Measurements from ENCODE around the gene PCDHB9. TPM values are rescaled to one million over a fixed set of nuclear protein-coding genes. Genes with fewer than 3 reads are reported as not detected.
A peak's percentile ranks its signal among the peaks of the same experiment; 100 is the strongest.
"Not testable (repeated sequence)": the region's sequence is repeated elsewhere in the genome, so short reads cannot be mapped to it uniquely, and the experiment has no call there.

PCDHB9 gene
- total RNA-seq, 3 donors from 2014 or later, result 2.2 to 4.6 (median 4.1) TPM

DNA sequence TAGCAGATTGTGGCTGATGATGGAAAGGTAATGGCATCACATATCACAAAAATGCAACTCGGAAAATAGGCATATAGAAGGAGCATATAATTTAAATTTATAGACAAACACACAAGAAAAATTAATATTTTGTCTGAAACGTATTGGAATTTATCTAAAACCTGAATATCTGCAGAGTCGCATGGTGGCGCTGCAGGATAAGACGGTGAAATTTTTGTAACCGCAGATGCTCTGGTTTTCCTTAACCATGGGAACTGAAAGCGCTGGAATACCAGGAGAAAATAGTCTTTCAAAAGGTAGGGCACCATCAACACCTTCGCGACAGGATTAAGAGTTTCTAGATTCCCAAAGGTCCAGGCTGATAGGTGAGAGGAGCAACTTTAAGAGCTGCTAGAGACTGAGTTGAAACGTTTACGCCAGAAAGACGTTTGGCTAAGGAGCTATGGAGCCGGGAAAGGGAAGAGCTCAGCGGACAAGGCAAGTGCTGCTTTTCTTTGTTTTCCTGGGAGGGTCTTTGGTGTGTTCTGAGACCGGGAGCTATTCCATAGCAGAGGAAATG, 47.2 kb downstream of the PCDHB9 start:
- no peak for DNase-seq (ENCODE audit: low spot score in 2 of 2)
- intact Hi-C loops (cut with DNase I; ENCODE audit: low total_unique reads), result no loop called here
- no peaks in the 10 kb centered on the region for H3K36me3 ChIP-seq
- peaks cover 75 to 91% of the 10 kb centered on the region in 2 donors for H3K9me3 ChIP-seq
- no peak overlapping the region for H3K27ac ChIP-seq
- no peaks in the 10 kb centered on the region for H3K27me3 ChIP-seq
- TF ChIP-seq POLR2A (IDR thresholded peaks at IDR 0.05) (no peak), POLR2AphosphoS5 (IDR thresholded peaks at IDR 0.05) (no peak)
- TF ChIP-seq, protein P1, sequence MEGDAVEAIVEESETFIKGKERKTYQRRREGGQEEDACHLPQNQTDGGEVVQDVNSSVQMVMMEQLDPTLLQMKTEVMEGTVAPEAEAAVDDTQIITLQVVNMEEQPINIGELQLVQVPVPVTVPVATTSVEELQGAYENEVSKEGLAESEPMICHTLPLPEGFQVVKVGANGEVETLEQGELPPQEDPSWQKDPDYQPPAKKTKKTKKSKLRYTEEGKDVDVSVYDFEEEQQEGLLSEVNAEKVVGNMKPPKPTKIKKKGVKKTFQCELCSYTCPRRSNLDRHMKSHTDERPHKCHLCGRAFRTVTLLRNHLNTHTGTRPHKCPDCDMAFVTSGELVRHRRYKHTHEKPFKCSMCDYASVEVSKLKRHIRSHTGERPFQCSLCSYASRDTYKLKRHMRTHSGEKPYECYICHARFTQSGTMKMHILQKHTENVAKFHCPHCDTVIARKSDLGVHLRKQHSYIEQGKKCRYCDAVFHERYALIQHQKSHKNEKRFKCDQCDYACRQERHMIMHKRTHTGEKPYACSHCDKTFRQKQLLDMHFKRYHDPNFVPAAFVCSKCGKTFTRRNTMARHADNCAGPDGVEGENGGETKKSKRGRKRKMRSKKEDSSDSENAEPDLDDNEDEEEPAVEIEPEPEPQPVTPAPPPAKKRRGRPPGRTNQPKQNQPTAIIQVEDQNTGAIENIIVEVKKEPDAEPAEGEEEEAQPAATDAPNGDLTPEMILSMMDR (IDR thresholded peaks at IDR 0.05), result no peak
- H3K4me3 ChIP-seq, result peak overlapping the region; percentile 20 to 36 (median 28)
- no peaks in the 10 kb centered on the region for H3K4me1 ChIP-seq

DNA sequence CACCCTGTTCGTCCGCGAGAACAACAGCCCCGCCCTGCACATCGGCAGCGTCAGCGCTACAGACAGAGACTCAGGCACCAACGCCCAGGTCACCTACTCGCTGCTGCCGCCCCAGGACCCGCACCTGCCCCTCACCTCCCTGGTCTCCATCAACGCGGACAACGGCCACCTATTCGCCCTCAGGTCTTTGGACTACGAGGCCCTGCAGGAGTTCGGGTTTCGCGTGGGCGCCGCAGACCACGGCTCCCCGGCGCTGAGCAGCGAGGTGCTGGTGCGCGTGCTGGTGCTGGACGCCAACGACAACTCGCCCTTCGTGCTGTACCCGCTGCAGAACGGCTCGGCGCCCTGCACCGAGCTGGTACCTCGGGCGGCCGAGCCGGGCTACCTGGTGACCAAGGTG, 49.0 kb downstream of the PCDHB9 start:
- H3K27me3 ChIP-seq; H3K4me3 ChIP-seq; DNase-seq (ENCODE audit: low spot score in 2 of 2); H3K27ac ChIP-seq; H3K36me3 ChIP-seq; H3K4me1 ChIP-seq; intact Hi-C loops (cut with DNase I; ENCODE audit: low total_unique reads): not testable (repeated sequence)
- H3K9me3 ChIP-seq, result peaks cover 87 to 100% of the 10 kb centered on the region in 2 donors

DNA sequence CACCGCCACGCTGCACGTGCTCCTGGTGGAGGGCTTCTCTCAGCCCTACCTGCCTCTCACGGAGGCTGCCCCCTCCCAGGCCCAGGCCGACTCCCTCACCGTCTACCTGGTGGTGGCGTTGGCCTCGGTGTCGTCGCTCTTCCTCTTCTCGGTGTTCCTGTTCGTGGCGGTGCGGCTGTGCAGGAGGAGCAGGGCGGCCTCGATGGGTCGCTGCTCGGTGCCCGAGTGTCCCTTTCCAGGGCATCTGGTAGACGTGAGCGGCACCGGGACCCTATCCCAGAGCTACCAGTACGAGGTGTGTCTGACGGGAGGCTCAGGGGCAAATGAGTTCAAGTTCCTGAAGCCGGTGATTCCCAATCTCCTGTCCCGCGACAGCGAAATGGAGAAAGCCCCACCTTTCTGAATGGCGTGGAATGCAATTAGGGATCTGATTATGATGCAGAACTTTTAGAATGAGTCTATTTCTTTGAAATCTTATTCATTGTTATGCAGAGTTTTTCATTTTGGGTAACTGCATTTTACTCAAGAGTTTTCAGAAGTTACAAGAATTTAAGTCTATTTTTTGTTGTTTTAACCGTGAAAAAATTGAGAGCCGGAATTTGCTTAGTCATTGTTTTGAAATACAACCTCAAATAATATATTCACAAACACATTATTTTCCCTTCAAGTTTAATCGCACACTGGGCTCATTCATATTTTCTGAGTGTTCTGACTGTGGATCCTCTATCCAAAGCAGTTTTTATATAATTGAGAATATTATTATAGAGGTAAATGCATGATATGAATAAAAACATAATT, 49.8 kb downstream of the PCDHB9 start:
- Histone ChIP-seq H3K4me1 (no peaks in the 10 kb centered on the region), H3K36me3 (no peaks in the 10 kb centered on the region), H3K27me3 (no peaks in the 10 kb centered on the region), H3K27ac (no peak overlapping the region), H3K4me3 (no peak overlapping the region), H3K9me3 (peaks cover 90 to 100% of the 10 kb centered on the region in 2 donors)
- DNase-seq (ENCODE audit: low spot score in 2 of 2), result no peak
- intact Hi-C loops (cut with DNase I; ENCODE audit: low total_unique reads), result no loop called here
- TF ChIP-seq, protein P1 (IDR thresholded peaks at IDR 0.05), result no peak
- TF ChIP-seq POLR2A (IDR thresholded peaks at IDR 0.05) (no peak), POLR2AphosphoS5 (IDR thresholded peaks at IDR 0.05) (no peak)

Other genes with a start within 250 kb of the PCDHB9 start
- gene PCDHAC2, start 220.7 kb upstream of the PCDHB9 start, total RNA-seq, result 1 to 10 TPM; 2.1 to 2.8 (median 2.6) TPM
- under 1 TPM in 2 of 3 donors, not detected in 1; under 0.01 TPM for gene PCDHB1, start 135.8 kb upstream of the PCDHB9 start, total RNA-seq
- gene PCDHB2, start 92.5 kb upstream of the PCDHB9 start, total RNA-seq, result 10 to 100 TPM in 1 of 3 donors, 1 to 10 TPM in 2; 3.8 to 10.8 (median 9.8) TPM
- gene PCDHB3, start 86.7 kb upstream of the PCDHB9 start, total RNA-seq, result 1 to 10 TPM; 3.4 to 6.2 (median 5.4) TPM
- 1 to 10 TPM; 7.5 to 9.2 (median 7.7) TPM for gene PCDHB4, start 65.3 kb upstream of the PCDHB9 start, total RNA-seq
- 1 to 10 TPM; 3.4 to 9.8 (median 6.4) TPM for gene PCDHB5, start 52.0 kb upstream of the PCDHB9 start, total RNA-seq
- 1 to 10 TPM; 1.4 to 3.6 (median 2.2) TPM for gene PCDHB6, start 37.1 kb upstream of the PCDHB9 start, total RNA-seq
- gene PCDHB7, start 14.5 kb upstream of the PCDHB9 start, total RNA-seq, result 1 to 10 TPM; 2.3 to 4.6 (median 3.4) TPM
- gene PCDHB8, start 9.4 kb upstream of the PCDHB9 start, total RNA-seq, result 1 to 10 TPM in 1 of 3 donors, under 1 TPM in 2; 0.73 to 4.6 (median 0.80) TPM
- gene PCDHB16, start 4.8 kb upstream of the PCDHB9 start, total RNA-seq, result 10 to 100 TPM in 1 of 3 donors, 1 to 10 TPM in 2; 4.3 to 11.8 (median 6.3) TPM
- gene PCDHB10, start 5.2 kb downstream of the PCDHB9 start, total RNA-seq, result 1 to 10 TPM; 3.8 to 4.8 (median 4.6) TPM
- 1 to 10 TPM; 2.3 to 4.6 (median 2.7) TPM for gene PCDHB11, start 12.5 kb downstream of the PCDHB9 start, total RNA-seq
- 1 to 10 TPM; 3.7 to 5.2 (median 5.0) TPM for gene PCDHB12, start 21.6 kb downstream of the PCDHB9 start, total RNA-seq
- 1 to 10 TPM; 3.7 to 5.9 (median 4.8) TPM for gene PCDHB13, start 26.8 kb downstream of the PCDHB9 start, total RNA-seq
- gene PCDHB14, start 36.2 kb downstream of the PCDHB9 start, total RNA-seq, result 1 to 10 TPM; 4.2 to 5.9 (median 5.9) TPM
- gene PCDHB15, start 58.2 kb downstream of the PCDHB9 start, total RNA-seq, result 1 to 10 TPM; 1.6 to 4.2 (median 3.3) TPM
- gene SLC25A2, start 116.9 kb downstream of the PCDHB9 start, total RNA-seq, result 1 to 10 TPM in 1 of 3 donors, under 1 TPM in 2; 0.64 to 2.0 (median 0.98) TPM
- gene TAF7, start 133.6 kb downstream of the PCDHB9 start, total RNA-seq, result 10 to 100 TPM; 59.2 to 96.2 (median 68.2) TPM
- 1 to 10 TPM in 2 of 3 donors, under 1 TPM in 1; 0.80 to 1.3 (median 1.2) TPM for gene PCDHGA1, start 143.4 kb downstream of the PCDHB9 start, total RNA-seq
- 1 to 10 TPM; 4.6 to 8.6 (median 6.2) TPM for gene PCDHGA2, start 151.6 kb downstream of the PCDHB9 start, total RNA-seq
- gene PCDHGA3, start 156.7 kb downstream of the PCDHB9 start, total RNA-seq, result 1 to 10 TPM; 4.3 to 5.9 (median 5.0) TPM
- gene PCDHGB1, start 162.9 kb downstream of the PCDHB9 start, total RNA-seq, result 1 to 10 TPM; 2.7 to 5.9 (median 5.1) TPM
- 10 to 100 TPM in 1 of 3 donors, 1 to 10 TPM in 2; 5.3 to 12.1 (median 6.4) TPM for gene PCDHGA4, start 167.9 kb downstream of the PCDHB9 start, total RNA-seq
- gene PCDHGB2, start 172.8 kb downstream of the PCDHB9 start, total RNA-seq, result 10 to 100 TPM in 1 of 3 donors, 1 to 10 TPM in 2; 6.2 to 10.5 (median 7.8) TPM
- gene PCDHGA5, start 177.0 kb downstream of the PCDHB9 start, total RNA-seq, result 1 to 10 TPM; 5.4 to 9.4 (median 8.8) TPM
- gene PCDHGB3, start 183.1 kb downstream of the PCDHB9 start, total RNA-seq, result 10 to 100 TPM in 1 of 3 donors, 1 to 10 TPM in 2; 5.3 to 10.2 (median 8.6) TPM
- 1 to 10 TPM; 4.0 to 8.5 (median 8.3) TPM for gene PCDHGA6, start 186.7 kb downstream of the PCDHB9 start, total RNA-seq
- 10 to 100 TPM in 1 of 3 donors, 1 to 10 TPM in 2; 3.7 to 10.8 (median 10.0) TPM for gene PCDHGA7, start 195.6 kb downstream of the PCDHB9 start, total RNA-seq
- gene PCDHGB4, start 200.5 kb downstream of the PCDHB9 start, total RNA-seq, result 10 to 100 TPM in 1 of 3 donors, 1 to 10 TPM in 2; 5.3 to 10.5 (median 8.9) TPM
- 1 to 10 TPM; 2.6 to 7.2 (median 6.0) TPM for gene PCDHGA8, start 205.5 kb downstream of the PCDHB9 start, total RNA-seq
- gene PCDHGB5, start 210.8 kb downstream of the PCDHB9 start, total RNA-seq, result 10 to 100 TPM in 2 of 3 donors, 1 to 10 TPM in 1; 7.5 to 20.6 (median 19.8) TPM
- 10 to 100 TPM in 2 of 3 donors, 1 to 10 TPM in 1; 7.8 to 16.7 (median 13.8) TPM for gene PCDHGA9, start 215.6 kb downstream of the PCDHB9 start, total RNA-seq
- gene PCDHGB6, start 220.9 kb downstream of the PCDHB9 start, total RNA-seq, result 10 to 100 TPM in 2 of 3 donors, 1 to 10 TPM in 1; 8.8 to 12.8 (median 10.8) TPM
- gene PCDHGA10, start 225.8 kb downstream of the PCDHB9 start, total RNA-seq, result 10 to 100 TPM in 2 of 3 donors, 1 to 10 TPM in 1; 7.2 to 10.7 (median 10.5) TPM
- 10 to 100 TPM; 15.4 to 21.3 (median 16.0) TPM for gene PCDHGB7, start 230.5 kb downstream of the PCDHB9 start, total RNA-seq
- 1 to 10 TPM; 5.0 to 9.8 (median 9.7) TPM for gene PCDHGA11, start 233.9 kb downstream of the PCDHB9 start, total RNA-seq
- gene PCDHGA12, start 243.3 kb downstream of the PCDHB9 start, total RNA-seq, result 10 to 100 TPM in 2 of 3 donors, 1 to 10 TPM in 1; 9.8 to 12.0 (median 11.1) TPM

Data from breast epithelium (tissue), 4 donors.